H1 (cell line): ENCODE data around the gene L3MBTL4. TPM values are rescaled to one million over a fixed set of nuclear protein-coding genes. Genes with fewer than 3 reads are reported as not detected.

Experiments used
- BRCA1 ChIP-seq: IDR thresholded peaks from 2 replicates; pipeline ENCODE4 v1.6.1; 2012; ENCODE audit warnings: low read depth, low read length, improper control_type of control experiment
- CBX5 ChIP-seq: fragments of 300-800, 300-1000 bp; sonication (generic); IDR thresholded peaks from 2 replicates; pipeline ENCODE4 v1.7.1; 2016; ENCODE audit warnings: antibody characterized with exemption, low read length, low read depth
- CHD1 ChIP-seq: IDR thresholded peaks from 2 replicates; pipeline ENCODE4 v1.6.1; 2012; ENCODE audit warnings: low read depth, low read length, improper control_type of control experiment
- EGR1 ChIP-seq: IDR thresholded peaks from 2 replicates; pipeline ENCODE4 v1.6.1; 2011; ENCODE audit warnings: low read depth, low read length, borderline replicate concordance
- KDM5A ChIP-seq: fragments of 200-600 bp; IDR thresholded peaks from 2 replicates; pipeline ENCODE4 v1.7.1; 2012; ENCODE audit warnings: mild to moderate bottlenecking, low read length, inconsistent platforms, mixed read lengths
- RBBP5 ChIP-seq: IDR thresholded peaks from 2 replicates; pipeline ENCODE4 v1.7.1; 2012; ENCODE audit warnings: low read depth, mild to moderate bottlenecking, inconsistent platforms, low read length, moderate library complexity, borderline replicate concordance
- SIN3A ChIP-seq, 2 experiments: IDR thresholded peaks in 1 of 2; conservative IDR thresholded peaks in 1 of 2; 2 replicates each; pipeline ENCODE4 v1.6.1; 2011 to 2012; ENCODE audit warnings: low read length in 2 of 2, improper control_type of control experiment in 1 of 2, low read depth in 1 of 2, mild to moderate bottlenecking in 1 of 2
- SRF ChIP-seq: IDR thresholded peaks from 2 replicates; pipeline ENCODE4 v1.6.1; 2011; ENCODE audit warnings: mild to moderate bottlenecking, low read depth, low read length, moderate library complexity
- TAF7 ChIP-seq: optimal IDR thresholded peaks from 2 replicates; pipeline ENCODE3; 2011; ENCODE audit warnings: low read depth, mild to moderate bottlenecking, inconsistent platforms, low read length, moderate library complexity, borderline replicate concordance
- TCF12 ChIP-seq: IDR thresholded peaks from 2 replicates; pipeline ENCODE4 v1.6.1; 2011; ENCODE audit warnings: low read depth, mild to moderate bottlenecking, low read length
- polyA plus RNA-seq, 7 experiments: library from polyadenylated mRNA; depleted of rRNA in 3 of 7; stranded (reverse) in 5 of 7; unstranded in 2 of 7; fragments of >200 nt in 5 of 7; fragments of 200-250 nt in 2 of 7; gene quantifications; 1 replicate in 5 of 7; 2 replicates in 1 of 7; 4 replicates in 1 of 7; pipeline versions ENCODE4 v1.2.1 to v1.2.3, GENCODE V29; 2011 to 2013; ENCODE audit warnings: missing spikeins in 2 of 7, mixed read lengths in 2 of 7
- total RNA-seq: library from RNA; stranded (reverse); fragmentation: NEBNext Ultra II Directional; extraction: Animal tissue kit (Norgen Biotek cat#: 25700); gene quantifications from 2 replicates; pipeline ENCODE4 v1.2.1, GENCODE V29; 2021

L3MBTL4 gene
- total and polyA plus RNA-seq, 2 of the 8 experiments (the other 6 are each of a cell fraction or from before 2014, with no cell fraction given): 1.0 to 2.1 TPM

- TF ChIP-seq KDM5A (no peak), CHD1 (no peak), TAF7 (no peak), CBX5 (no peak), BRCA1 (no peak), RBBP5 (no peak), SRF (no peak), SIN3A (conservative IDR thresholded peaks at IDR 0.05 in 1 of 2, IDR thresholded peaks at IDR 0.05 in 1 of 2; ENCODE audit: low read depth in 1 of 2, low read length in 2 of 2) (no peak), TCF12 (no peak), EGR1 (no peak)
Measured at GRCh38 chr18:5998166-5998881, 416.4 kb downstream of the L3MBTL4 start (continued).
